HepG2 (cell line): ENCODE results near the gene HSD17B2. TPM values are rescaled to one million over a fixed set of nuclear protein-coding genes. Genes with fewer than 3 reads are reported as not detected.

Experiments used
- ARNTL ChIP-seq: sonication (generic); formaldehyde crosslinking; IDR thresholded peaks from 2 replicates; pipeline ENCODE4 v1.4.0; 2020; ENCODE audit warnings: mild to moderate bottlenecking, missing genetic modification reagents
- ELF4 ChIP-seq: sonication (generic); formaldehyde crosslinking; IDR thresholded peaks from 2 replicates; pipeline ENCODE4 v1.5.0; 2020; ENCODE audit warnings: missing genetic modification reagents, mild to moderate bottlenecking, moderate library complexity, borderline replicate concordance
- ETV5 ChIP-seq: IDR thresholded peaks from 2 replicates; pipeline ENCODE4 v1.6.1; 2018; ENCODE audit warnings: missing biosample characterization, missing genetic modification reagents, inconsistent platforms, borderline replicate concordance
- FOSL2 ChIP-seq: sonication (generic); formaldehyde crosslinking; IDR thresholded peaks from 2 replicates; pipeline ENCODE4 v1.4.0; 2020; ENCODE audit warnings: missing genetic modification reagents
- GABPA ChIP-seq, 2 experiments: IDR thresholded peaks; 2 replicates each; pipeline ENCODE4 v1.6.1; 2011 to 2016; ENCODE audit warnings: low read depth in 2 of 2, low read length in 1 of 2, missing biosample characterization in 1 of 2, missing genetic modification characterization in 1 of 2
- HBP1 ChIP-seq: IDR thresholded peaks from 2 replicates; pipeline ENCODE4 v1.6.1; 2016; ENCODE audit warnings: low read depth, control low read depth
- KDM2A ChIP-seq: sonication (generic); formaldehyde crosslinking; IDR thresholded peaks from 2 replicates; pipeline ENCODE4 v1.4.0; 2020; ENCODE audit warnings: low read depth, missing genetic modification reagents, borderline replicate concordance
- KDM4B ChIP-seq: sonication (generic); formaldehyde crosslinking; IDR thresholded peaks from 2 replicates; pipeline ENCODE4 v1.4.0; 2020; ENCODE audit warnings: missing genetic modification reagents
- NFKB2 ChIP-seq: sonication (generic); formaldehyde crosslinking; IDR thresholded peaks from 2 replicates; pipeline ENCODE4 v1.4.0; 2020; ENCODE audit warnings: missing genetic modification reagents, borderline replicate concordance
- PBX2 ChIP-seq: IDR thresholded peaks from 2 replicates; pipeline ENCODE4 v1.6.1; 2016; ENCODE audit warnings: control low read depth
- PITX1 ChIP-seq: sonication (generic); formaldehyde crosslinking; IDR thresholded peaks from 2 replicates; pipeline ENCODE4 v1.5.1; 2020; ENCODE audit warnings: mild to moderate bottlenecking, missing genetic modification reagents
- RFXAP ChIP-seq: sonication (generic); formaldehyde crosslinking; IDR thresholded peaks from 2 replicates; pipeline ENCODE4 v1.4.0; 2020; ENCODE audit warnings: missing genetic modification reagents, borderline replicate concordance
- SALL1 ChIP-seq: sonication (generic); formaldehyde crosslinking; IDR thresholded peaks from 2 replicates; pipeline ENCODE4 v1.8.0; 2022; ENCODE audit warnings: mild to moderate bottlenecking, missing genetic modification reagents
- SOX6 ChIP-seq, 2 experiments: fragments of 450-650 bp in 1 of 2; sonication (generic) in 1 of 2; formaldehyde crosslinking in 1 of 2; IDR thresholded peaks; 2 replicates each; pipeline versions ENCODE4 v1.4.0 to v1.6.1; 2017 to 2020; ENCODE audit warnings: antibody characterized with exemption in 1 of 2, mild to moderate bottlenecking in 1 of 2, missing genetic modification reagents in 1 of 2
- ZBTB20 ChIP-seq: sonication (generic); formaldehyde crosslinking; IDR thresholded peaks from 2 replicates; pipeline ENCODE4 v1.8.1; 2023; ENCODE audit warnings: missing genetic modification reagents, low read depth, mild to moderate bottlenecking, borderline replicate concordance
- ZBTB43 ChIP-seq: sonication (generic); formaldehyde crosslinking; conservative IDR thresholded peaks from 2 replicates; pipeline ENCODE4 v1.4.0; 2020; ENCODE audit warnings: missing genetic modification reagents
- ZFP90 ChIP-seq: sonication (generic); formaldehyde crosslinking; IDR thresholded peaks from 2 replicates; pipeline ENCODE4 v1.8.0; 2022; ENCODE audit warnings: missing genetic modification reagents, mild to moderate bottlenecking, inconsistent platforms, borderline replicate concordance
- ZMAT5 ChIP-seq: sonication (generic); formaldehyde crosslinking; IDR thresholded peaks from 2 replicates; pipeline ENCODE4 v1.5.0; 2020; ENCODE audit warnings: mild to moderate bottlenecking, low read depth, missing genetic modification reagents, borderline replicate concordance
- ZNF18 ChIP-seq: sonication (generic); formaldehyde crosslinking; IDR thresholded peaks from 2 replicates; pipeline ENCODE4 v1.8.0; 2022; ENCODE audit warnings: mild to moderate bottlenecking, missing genetic modification reagents; ENCODE audit not compliant: insufficient replicate concordance
- ZNF354B ChIP-seq: sonication (generic); formaldehyde crosslinking; IDR thresholded peaks from 2 replicates; pipeline ENCODE4 v1.8.0; 2022; ENCODE audit warnings: mild to moderate bottlenecking, missing genetic modification reagents
- ZNF883 ChIP-seq: sonication (generic); formaldehyde crosslinking; IDR thresholded peaks from 2 replicates; pipeline ENCODE4 v1.5.1; 2020; ENCODE audit warnings: mild to moderate bottlenecking, missing genetic modification reagents; ENCODE audit errors: not compliant biosample characterization
- polyA plus RNA-seq, 8 experiments: library from polyadenylated mRNA; depleted of rRNA in 3 of 8; stranded (reverse) in 7 of 8; unstranded in 1 of 8; fragments of >200 nt; fragmentation: Illumina TruSeq in 4 of 8; extraction: Trizol in 4 of 8; gene quantifications; 2 replicates each; pipeline versions ENCODE4 v1.2.1 to v1.2.3, GENCODE V29; 2011 to 2016; ENCODE audit warnings: low read depth in 4 of 8, missing spikeins in 1 of 8, mixed read lengths in 1 of 8; ENCODE audit not compliant: insufficient read depth in 1 of 8
- total RNA-seq, 5 experiments: library from RNA; depleted of rRNA; stranded (reverse); fragments of >200 nt; fragmentation: Illumina TruSeq; extraction: Trizol; gene quantifications; 2 replicates each; pipeline ENCODE4 v1.2.3, GENCODE V29; 2016; ENCODE audit warnings: low read depth in 1 of 5

Gene HSD17B2
- total and polyA plus RNA-seq, 2 of the 13 experiments (the other 11 are each of a cell fraction or from before 2014, with no cell fraction given) = 26.3 to 69.3 TPM

- TF ChIP-seq PBX2 = no peak
- TF ChIP-seq SOX6 (IDR thresholded peaks at IDR 0.05) = no peak
- TF ChIP-seq SOX6 (CRISPR knock-in tag; IDR thresholded peaks at IDR 0.05) = peak; percentile 68; the same call in 1 of the 2 replicates
- TF ChIP-seq ZNF354B (CRISPR knock-in tag) = no peak
- TF ChIP-seq GABPA (IDR thresholded peaks at IDR 0.05; ENCODE audit: low read depth, low read length) = no peak
- TF ChIP-seq GABPA (CRISPR knock-in tag; IDR thresholded peaks at IDR 0.05; ENCODE audit: low read depth) = peak; percentile 55; the same call in 1 of the 2 replicates
- 0 out of 2 replicates have a peak, but pooled peaks have one; percentile 26 for TF ChIP-seq KDM2A (CRISPR knock-in tag)
- TF ChIP-seq ZBTB20 = peak; percentile 52; the same call in 1 of the 2 replicates
- TF ChIP-seq RFXAP (CRISPR knock-in tag) = peak; percentile 43; the same call in 1 of the 2 replicates
- no peak for TF ChIP-seq KDM4B (CRISPR knock-in tag)
- peak; percentile 27 for TF ChIP-seq ZNF883 (CRISPR knock-in tag)
- TF ChIP-seq HBP1 (CRISPR knock-in tag) = no peak; the same call in 1 of the 2 replicates
- no peak for TF ChIP-seq ZMAT5 (CRISPR knock-in tag)
- peak; percentile 66 for TF ChIP-seq ZNF18
- peak; percentile 54; the same call in 1 of the 2 replicates for TF ChIP-seq ZBTB43 (CRISPR knock-in tag)
- TF ChIP-seq ETV5 (CRISPR knock-in tag) = peak; percentile 31; the same call in 1 of the 2 replicates
- TF ChIP-seq ZFP90 (CRISPR knock-in tag) = peak; percentile 15; the same call in 1 of the 2 replicates
- 0 out of 2 replicates have a peak, but pooled peaks have one; percentile 58 for TF ChIP-seq NFKB2
- peak; percentile 91 for TF ChIP-seq SALL1 (CRISPR knock-in tag)
- peak; percentile 71; the same call in 1 of the 2 replicates for TF ChIP-seq ELF4 (CRISPR knock-in tag)
- TF ChIP-seq FOSL2 (CRISPR knock-in tag) = peak; percentile 90
- peak; percentile 20; the same call in 1 of the 2 replicates for TF ChIP-seq PITX1
- TF ChIP-seq ARNTL (CRISPR knock-in tag) = no peak; the same call in 1 of the 2 replicates
These were observed at the start of gene HSD17B2 (continued) for GRCh38 chr16:82034981-82035612.
